Measurements from ENCODE around the gene URB1. TPM values are rescaled to one million over a fixed set of nuclear protein-coding genes. Genes with fewer than 3 reads are reported as not detected.

URB1 gene
- total and polyA plus RNA-seq, 9 of the 15 experiments (the other 6 are each of a cell fraction or from before 2014, with no cell fraction given), result 0.97 to 53.6 (median 21.5) TPM

DNA sequence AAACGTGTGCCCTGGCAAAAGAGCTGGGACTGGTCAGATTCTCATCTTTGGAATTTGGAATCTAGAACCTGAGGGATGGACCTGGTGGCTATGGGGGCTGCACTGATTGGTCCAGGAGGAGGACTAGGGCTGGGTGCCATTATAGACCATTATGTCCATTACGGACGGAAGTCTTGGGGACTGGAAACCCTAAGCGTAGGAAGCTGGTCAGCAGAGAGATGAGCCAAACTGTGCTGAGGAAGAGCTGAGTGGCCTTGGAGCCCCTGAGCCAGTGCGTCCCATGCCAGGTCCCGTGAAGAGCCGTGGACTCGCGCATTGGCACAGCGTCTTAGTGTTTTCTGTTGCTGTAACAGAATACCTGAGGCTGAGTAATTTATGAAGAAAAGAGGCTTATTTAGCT is 84.1 kb downstream of the URB1 start:
- H3K27ac ChIP-seq (ENCODE audit: extremely low read depth, low read depth, low read length), result no peak overlapping the region
- 92% methylated on average over 10 of the region's 10 CpGs for WGBS (ENCODE audit: insufficient coverage, low coverage, missing lambda C conversion rate)
- in situ Hi-C loops (cut with MboI) (no loop called here), intact Hi-C loops (cut with micrococcal nuclease) (no loop called here)
- DNase-seq (ENCODE audit: extremely low read depth in 1 of 4, low spot score in 3 of 4), result no peak
- CTCF ChIA-PET (ENCODE audit: low intra/inter-chr PET ratio), result no interaction called here
- H3K27me3 ChIP-seq (ENCODE audit: control insufficient read depth in 2 of 2, insufficient read depth in 2 of 2, low read length in 2 of 2), result no peaks in the 10 kb centered on the region
- POLR2A ChIA-PET, result interaction anchor here (0.6 to 0.9 kb wide), 3 partner anchors 8 to 18 kb away, joined by 3 to 4 read pairs (median 3); no protein-coding TSS in a partner anchor
- H4K20me1 ChIP-seq (replicated peaks; ENCODE audit: control insufficient read depth, insufficient read depth, low read length), result no peaks in the 10 kb centered on the region
- no TSS peak for BruUV-seq (replicated peaks)
- peaks cover 0 to 4% of the 10 kb centered on the region in 2 experiments; a peak in 1 of 5 replicates for H3K4me1 ChIP-seq (replicated peaks in 1 of 2; ENCODE audit: control insufficient read depth in 2 of 2, insufficient read depth in 2 of 2, low read length in 2 of 2)
- H3K9me1 ChIP-seq (ENCODE audit: control insufficient read depth, insufficient read depth, low read length), result no peaks in the 10 kb centered on the region
- no peak overlapping the region for H3K9ac ChIP-seq (ENCODE audit: insufficient read depth in 1 of 2, low read depth in 2 of 2, low read length in 2 of 2)
- no peak overlapping the region for H2AFZ ChIP-seq (ENCODE audit: low read depth, low read length)
- no peak for TF ChIP-seq ZNF23 (CRISPR knock-in tag; IDR thresholded peaks at IDR 0.05)
- H3K9me3 ChIP-seq (replicated peaks; ENCODE audit: control insufficient read depth, insufficient read depth, low read depth, low read length), result no peaks in the 10 kb centered on the region; the same call in 1 of the 2 replicates
- FAIRE-seq, result no peak
- no peaks in the 10 kb centered on the region for H3K79me2 ChIP-seq (ENCODE audit: control insufficient read depth, insufficient read depth, low read length)
- H3K4me3 ChIP-seq, result no peak overlapping the region
- peaks cover 73% of the 10 kb centered on the region for H3K36me3 ChIP-seq (ENCODE audit: control insufficient read depth, insufficient read depth, low read length)
- no peak overlapping the region for H3K4me2 ChIP-seq (ENCODE audit: insufficient read depth, low read length)
- ATAC-seq, result no peak

DNA sequence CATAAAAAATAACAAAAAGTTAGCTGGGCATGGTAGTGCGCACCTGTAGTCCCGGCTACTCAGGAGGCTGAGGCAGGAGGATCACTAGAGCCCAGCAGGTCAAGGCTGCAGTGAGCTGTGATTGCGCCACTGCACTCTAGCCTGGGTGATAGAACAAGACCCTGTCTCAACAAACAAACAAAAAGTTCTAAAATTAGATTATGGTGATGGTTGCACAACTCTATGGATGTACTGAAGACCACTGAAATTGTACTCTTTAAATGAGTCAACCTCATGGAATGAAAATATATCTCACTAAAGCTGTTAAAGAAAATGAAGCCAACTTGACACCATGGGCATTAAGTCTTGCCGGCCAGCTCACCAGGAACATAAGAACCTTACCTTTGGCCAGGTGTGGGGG is 85.1 kb downstream of the URB1 start:
- no peak for TF ChIP-seq SMARCB1 (IDR thresholded peaks at IDR 0.05; ENCODE audit: insufficient read length, low read depth)
- TF ChIP-seq, protein P1, sequence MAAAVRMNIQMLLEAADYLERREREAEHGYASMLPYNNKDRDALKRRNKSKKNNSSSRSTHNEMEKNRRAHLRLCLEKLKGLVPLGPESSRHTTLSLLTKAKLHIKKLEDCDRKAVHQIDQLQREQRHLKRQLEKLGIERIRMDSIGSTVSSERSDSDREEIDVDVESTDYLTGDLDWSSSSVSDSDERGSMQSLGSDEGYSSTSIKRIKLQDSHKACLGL (CRISPR knock-in tag; IDR thresholded peaks at IDR 0.05; ENCODE audit: borderline replicate concordance, poor library complexity, severe bottlenecking), result no peak
- TF ChIP-seq CEBPB (tag; IDR thresholded peaks at IDR 0.05), result peak; percentile 30
- no peak for TF ChIP-seq MCM7 (IDR thresholded peaks at IDR 0.05)
- TF ChIP-seq, protein P2, sequence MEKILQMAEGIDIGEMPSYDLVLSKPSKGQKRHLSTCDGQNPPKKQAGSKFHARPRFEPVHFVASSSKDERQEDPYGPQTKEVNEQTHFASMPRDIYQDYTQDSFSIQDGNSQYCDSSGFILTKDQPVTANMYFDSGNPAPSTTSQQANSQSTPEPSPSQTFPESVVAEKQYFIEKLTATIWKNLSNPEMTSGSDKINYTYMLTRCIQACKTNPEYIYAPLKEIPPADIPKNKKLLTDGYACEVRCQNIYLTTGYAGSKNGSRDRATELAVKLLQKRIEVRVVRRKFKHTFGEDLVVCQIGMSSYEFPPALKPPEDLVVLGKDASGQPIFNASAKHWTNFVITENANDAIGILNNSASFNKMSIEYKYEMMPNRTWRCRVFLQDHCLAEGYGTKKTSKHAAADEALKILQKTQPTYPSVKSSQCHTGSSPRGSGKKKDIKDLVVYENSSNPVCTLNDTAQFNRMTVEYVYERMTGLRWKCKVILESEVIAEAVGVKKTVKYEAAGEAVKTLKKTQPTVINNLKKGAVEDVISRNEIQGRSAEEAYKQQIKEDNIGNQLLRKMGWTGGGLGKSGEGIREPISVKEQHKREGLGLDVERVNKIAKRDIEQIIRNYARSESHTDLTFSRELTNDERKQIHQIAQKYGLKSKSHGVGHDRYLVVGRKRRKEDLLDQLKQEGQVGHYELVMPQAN (IDR thresholded peaks at IDR 0.05; ENCODE audit: borderline replicate concordance), result no peak
- in situ Hi-C loops (cut with MboI), result no loop called here
- BruUV-seq (replicated peaks), result no TSS peak
- Histone ChIP-seq H3K79me2 (ENCODE audit: control insufficient read depth, insufficient read depth, low read length) (no peaks in the 10 kb centered on the region), H3K36me3 (ENCODE audit: control insufficient read depth, insufficient read depth, low read length) (peaks cover 68% of the 10 kb centered on the region), H3K9me3 (replicated peaks; ENCODE audit: control insufficient read depth, insufficient read depth, low read depth, low read length) (no peaks in the 10 kb centered on the region; the same call in 1 of the 2 replicates), H3K4me1 (replicated peaks in 1 of 2; ENCODE audit: control insufficient read depth in 2 of 2, insufficient read depth in 2 of 2, low read length in 2 of 2) (peaks cover 0 to 4% of the 10 kb centered on the region in 2 experiments; a peak in 1 of 5 replicates), H3K4me2 (ENCODE audit: insufficient read depth, low read length) (no peak overlapping the region), H3K27me3 (ENCODE audit: control insufficient read depth in 2 of 2, insufficient read depth in 2 of 2, low read length in 2 of 2) (no peaks in the 10 kb centered on the region), H3K27ac (ENCODE audit: extremely low read depth, low read depth, low read length) (no peak overlapping the region), H4K20me1 (replicated peaks; ENCODE audit: control insufficient read depth, insufficient read depth, low read length) (no peaks in the 10 kb centered on the region), H3K9me1 (ENCODE audit: control insufficient read depth, insufficient read depth, low read length) (no peaks in the 10 kb centered on the region), H2AFZ (ENCODE audit: low read depth, low read length) (no peak overlapping the region), H3K4me3 (no peak overlapping the region), H3K9ac (ENCODE audit: insufficient read depth in 1 of 2, low read depth in 2 of 2, low read length in 2 of 2) (no peak overlapping the region)
- no peak for ATAC-seq
- 96% methylated on average over 4 of the region's 4 CpGs for WGBS (ENCODE audit: insufficient coverage, low coverage, missing lambda C conversion rate)
- ChIA-PET POLR2A (interaction anchor here (0.7 to 1.6 kb wide), 3 partner anchors 9 to 33 kb away, joined by 4 to 7 read pairs (median 4); partner anchors contain the start of gene MRAP), CTCF (ENCODE audit: low intra/inter-chr PET ratio) (no interaction called here)
- intact Hi-C loops (cut with micrococcal nuclease), result no loop called here
- FAIRE-seq, result no peak
- no peak for DNase-seq (ENCODE audit: extremely low read depth in 1 of 4, low spot score in 3 of 4)
